CD14-positive monocyte (primary cell): Measurements from ENCODE around the gene CENPC. TPM values are rescaled to one million over a fixed set of nuclear protein-coding genes. Genes with fewer than 3 reads are reported as not detected.

Experiments
- DNase-seq, 3 donors: peaks; one replicate each; pipeline ENCODE4 v3.0.0-alpha.2; 2011 to 2022
- H2AFZ ChIP-seq: 2 replicates; pipeline ENCODE4 v1.6.0; 2012; ENCODE audit warnings: mild to moderate bottlenecking, low read depth, low read length, inconsistent platforms; ENCODE audit not compliant: insufficient read depth, poor library complexity, severe bottlenecking
- H3K27ac ChIP-seq, 2 donors: 1 replicate in 1 of 2; 2 replicates in 1 of 2; pipeline ENCODE4 v1.5.1; 2012 to 2013; ENCODE audit warnings: low read length in 2 of 2, control low read depth in 1 of 2, inconsistent platforms in 1 of 2, low read depth in 1 of 2, mild to moderate bottlenecking in 1 of 2
- H3K27me3 ChIP-seq, 2 donors: one replicate each; pipeline versions ENCODE4 v1.6.0 to v1.6.1; 2011 to 2013; ENCODE audit warnings: low read length in 2 of 2; ENCODE audit not compliant: control insufficient read depth in 2 of 2, insufficient read depth in 2 of 2
- H3K36me3 ChIP-seq, 2 donors: replicated peaks in 1 of 2; 1 replicate in 1 of 2; 2 replicates in 1 of 2; pipeline versions ENCODE4 v1.5.1 to v1.6.1; 2012 to 2013; ENCODE audit warnings: low read length in 2 of 2, control low read depth in 1 of 2, inconsistent platforms in 1 of 2, mild to moderate bottlenecking in 1 of 2; ENCODE audit not compliant: insufficient read depth in 2 of 2, control insufficient read depth in 1 of 2
- H3K4me1 ChIP-seq, 2 donors: 1 replicate in 1 of 2; 2 replicates in 1 of 2; pipeline versions ENCODE4 v1.5.1 to v1.6.1; 2012 to 2013; ENCODE audit warnings: low read length in 2 of 2, control low read depth in 1 of 2, inconsistent platforms in 1 of 2, mild to moderate bottlenecking in 1 of 2, moderate library complexity in 1 of 2; ENCODE audit not compliant: insufficient read depth in 2 of 2, control insufficient read depth in 1 of 2
- H3K4me2 ChIP-seq: replicated peaks from 2 replicates; pipeline ENCODE3; 2012; ENCODE audit warnings: low read length, moderate library complexity, mild to moderate bottlenecking; ENCODE audit not compliant: poor library complexity, severe bottlenecking; ENCODE audit errors: extremely low read depth
- H3K4me3 ChIP-seq, 3 experiments: fragments of 200-600 bp in 1 of 3; sonication (generic) in 1 of 3; replicated peaks in 1 of 3; 1 replicate in 2 of 3; 2 replicates in 1 of 3; pipeline ENCODE4 v1.5.1; 2011 to 2013; ENCODE audit warnings: low read length in 3 of 3, mild to moderate bottlenecking in 3 of 3, control low read depth in 2 of 3, low read depth in 2 of 3, inconsistent platforms in 1 of 3, moderate library complexity in 1 of 3
- H3K79me2 ChIP-seq: 2 replicates; pipeline ENCODE4 v1.6.0; 2012; ENCODE audit warnings: mild to moderate bottlenecking, control low read depth, inconsistent platforms, low read length, moderate library complexity; ENCODE audit not compliant: insufficient read depth
- H3K9ac ChIP-seq: 2 replicates; pipeline ENCODE4 v1.6.0; 2017; ENCODE audit warnings: low read length, mild to moderate bottlenecking; ENCODE audit not compliant: insufficient read depth, poor library complexity, severe bottlenecking
- H3K9me3 ChIP-seq, 2 donors: replicated peaks in 1 of 2; 1 replicate in 1 of 2; 2 replicates in 1 of 2; pipeline versions ENCODE4 v1.5.1 to v1.6.1; 2012 to 2013; ENCODE audit warnings: low read length in 2 of 2, control low read depth in 1 of 2; ENCODE audit not compliant: control insufficient read depth in 1 of 2, insufficient read depth in 1 of 2
- H4K20me1 ChIP-seq: 2 replicates; pipeline ENCODE4 v1.6.0; 2012; ENCODE audit warnings: mild to moderate bottlenecking, low read length, control low read depth, moderate library complexity; ENCODE audit not compliant: insufficient read depth
- H3K27ac Mint-ChIP-seq, 7 donors: one replicate each; pipeline ENCODE4 v1.8.0; 2020; ENCODE audit warnings: mild to moderate bottlenecking in 7 of 7, mixed read lengths in 7 of 7, moderate library complexity in 6 of 7, inconsistent platforms in 2 of 7
- H3K27me3 Mint-ChIP-seq, 3 donors: one replicate each; pipeline ENCODE4 v1.8.0; 2021 to 2022; ENCODE audit warnings: low read depth in 3 of 3, mild to moderate bottlenecking in 3 of 3, mixed read lengths in 3 of 3, moderate library complexity in 3 of 3, inconsistent platforms in 1 of 3
- H3K36me3 Mint-ChIP-seq, 2 donors: one replicate each; pipeline ENCODE4 v1.8.0; 2020; ENCODE audit warnings: mixed read lengths in 2 of 2, inconsistent platforms in 1 of 2, mild to moderate bottlenecking in 1 of 2
- H3K4me1 Mint-ChIP-seq: one replicate; pipeline ENCODE4 v1.8.0; 2020; ENCODE audit warnings: mild to moderate bottlenecking, mixed read lengths
- H3K4me3 Mint-ChIP-seq, 2 donors: one replicate each; pipeline ENCODE4 v1.8.0; 2020; ENCODE audit warnings: mild to moderate bottlenecking in 2 of 2, mixed read lengths in 2 of 2, moderate library complexity in 1 of 2
- H3K9me3 Mint-ChIP-seq, 7 donors: one replicate each; pipeline ENCODE4 v1.8.0; 2020 to 2022; ENCODE audit warnings: mixed read lengths in 7 of 7, mild to moderate bottlenecking in 6 of 7, moderate library complexity in 6 of 7, inconsistent platforms in 2 of 7
- WGBS: methylation state at CpG from one replicate; pipeline ENCODE4 v1.1.5; 2013; ENCODE audit warnings: missing lambda C conversion rate; ENCODE audit not compliant: insufficient coverage; 5-methylcytosine and 5-hydroxymethylcytosine counted together
- intact Hi-C, 2 donors: fragments of 100-400 bp; cut with micrococcal nuclease; formaldehyde crosslinking; loops; one replicate each; pipeline versions ENCODE4 v1.15.0 to v1.15.1; 2023
- polyA plus RNA-seq, 3 donors: library from polyadenylated mRNA; depleted of rRNA in 1 of 3; unstranded in 2 of 3; stranded (reverse) in 1 of 3; fragments of 300-500 nt in 2 of 3; fragments of >200 nt in 1 of 3; fragmentation: Illumina TruSeq in 2 of 3; gene quantifications; 1 replicate in 2 of 3; 2 replicates in 1 of 3; pipeline ENCODE4 v1.2.3, GENCODE V29; 2012 to 2021
- TF ChIP-seq, protein P1 (sequence below): fragments of 200-600 bp; IDR thresholded peaks from one replicate; pipeline ENCODE4 v1.8.0; 2022; ENCODE audit warnings: antibody characterized with exemption, mild to moderate bottlenecking

The CENPC gene
- polyA plus RNA-seq, 3 donors: 6.3 to 7.2 (median 6.7) TPM

DNA sequence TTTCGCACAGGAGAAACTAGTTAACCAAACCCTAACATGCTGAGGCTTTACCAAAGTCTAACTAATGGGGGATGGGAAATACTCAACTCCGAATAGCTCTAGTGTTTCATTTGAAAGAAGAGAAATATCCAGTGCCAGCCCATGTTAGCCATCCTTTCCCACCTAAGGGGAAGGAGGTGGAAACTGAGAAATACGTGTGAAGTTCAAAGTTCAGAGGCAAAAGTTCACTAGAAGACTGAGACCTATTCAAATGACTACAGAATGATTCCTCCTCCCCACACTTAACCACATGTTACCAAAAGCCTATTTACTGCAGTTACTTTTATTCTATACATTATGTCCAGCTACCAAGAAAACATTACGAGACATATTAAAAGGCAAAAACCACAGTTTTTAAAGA, 106.3 kb downstream of the CENPC start:
- Mint-ChIP-seq H3K9me3 (peaks cover 0 to 6% (median 3%) of the 10 kb centered on the region in 7 donors), H3K4me1 (peaks cover 8% of the 10 kb centered on the region), H3K4me3 (no peak overlapping the region), H3K36me3 (peaks cover 15 to 29% of the 10 kb centered on the region in 2 donors), H3K27ac (peak overlapping the region in 1 of 7 donors; percentile 38), H3K27me3 (peaks cover 0 to 2% (median 0%) of the 10 kb centered on the region in 3 donors)
- Histone ChIP-seq H3K36me3 (peaks cover 0 to 4% of the 10 kb centered on the region in 2 donors), H3K27ac (peak overlapping the region in 1 of 2 donors; percentile 60), H3K27me3 (no peaks in the 10 kb centered on the region), H3K9me3 (no peaks in the 10 kb centered on the region), H3K79me2 (no peaks in the 10 kb centered on the region), H4K20me1 (no peaks in the 10 kb centered on the region), H2AFZ (no peak overlapping the region), H3K9ac (no peak overlapping the region), H3K4me2 (no peak overlapping the region), H3K4me3 (no peak overlapping the region), H3K4me1 (peaks cover 7 to 8% of the 10 kb centered on the region in 2 donors)
- intact Hi-C loops: no loop called here
- no peak for DNase-seq
- TF ChIP-seq, protein P1, sequence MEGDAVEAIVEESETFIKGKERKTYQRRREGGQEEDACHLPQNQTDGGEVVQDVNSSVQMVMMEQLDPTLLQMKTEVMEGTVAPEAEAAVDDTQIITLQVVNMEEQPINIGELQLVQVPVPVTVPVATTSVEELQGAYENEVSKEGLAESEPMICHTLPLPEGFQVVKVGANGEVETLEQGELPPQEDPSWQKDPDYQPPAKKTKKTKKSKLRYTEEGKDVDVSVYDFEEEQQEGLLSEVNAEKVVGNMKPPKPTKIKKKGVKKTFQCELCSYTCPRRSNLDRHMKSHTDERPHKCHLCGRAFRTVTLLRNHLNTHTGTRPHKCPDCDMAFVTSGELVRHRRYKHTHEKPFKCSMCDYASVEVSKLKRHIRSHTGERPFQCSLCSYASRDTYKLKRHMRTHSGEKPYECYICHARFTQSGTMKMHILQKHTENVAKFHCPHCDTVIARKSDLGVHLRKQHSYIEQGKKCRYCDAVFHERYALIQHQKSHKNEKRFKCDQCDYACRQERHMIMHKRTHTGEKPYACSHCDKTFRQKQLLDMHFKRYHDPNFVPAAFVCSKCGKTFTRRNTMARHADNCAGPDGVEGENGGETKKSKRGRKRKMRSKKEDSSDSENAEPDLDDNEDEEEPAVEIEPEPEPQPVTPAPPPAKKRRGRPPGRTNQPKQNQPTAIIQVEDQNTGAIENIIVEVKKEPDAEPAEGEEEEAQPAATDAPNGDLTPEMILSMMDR: no peak
- WGBS: no CpG with 5 or more reads among the region's 4 CpGs

DNA sequence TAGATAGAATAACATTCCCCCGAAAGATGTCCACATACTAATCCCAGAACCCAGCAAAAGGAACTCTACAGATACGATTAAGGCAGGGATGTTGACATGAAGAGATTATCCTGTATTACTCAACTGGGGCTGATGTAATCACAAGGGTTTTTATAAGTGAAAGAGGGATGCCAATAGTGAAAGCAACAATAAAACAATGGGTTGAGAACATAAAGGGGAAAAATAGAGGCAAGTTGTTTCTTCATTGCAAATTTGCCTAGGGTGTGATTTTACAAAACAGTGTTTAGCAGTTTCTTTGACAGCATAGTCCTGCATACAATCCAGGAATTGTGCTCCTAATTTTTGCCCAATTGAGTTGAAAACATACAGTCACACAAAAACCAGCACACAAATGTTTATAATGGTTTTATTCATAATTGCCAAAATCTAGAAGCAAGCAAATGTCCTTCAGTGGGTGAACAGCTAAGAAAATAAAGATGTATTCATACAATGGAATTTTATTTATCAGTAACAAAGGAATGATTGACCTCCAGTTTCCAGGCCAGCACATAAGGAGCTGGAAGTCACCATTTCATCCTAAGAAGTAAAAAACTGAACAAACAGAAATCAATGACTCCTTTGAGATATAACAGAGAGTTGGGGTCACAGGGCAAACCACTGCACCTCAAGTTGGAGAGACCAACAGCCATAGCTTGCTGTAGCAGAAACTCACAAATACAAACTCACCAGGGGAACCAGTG, 107.2 kb downstream of the CENPC start:
- H4K20me1 ChIP-seq: no peaks in the 10 kb centered on the region
- H3K27ac ChIP-seq: peak overlapping the region in 1 of 2 donors; percentile 60
- TF ChIP-seq, protein P1: no peak
- Mint-ChIP-seq H3K27ac (peak overlapping the region in 2 of 7 donors; percentile 19 to 30), H3K9me3 (peaks cover 0 to 12% (median 3%) of the 10 kb centered on the region in 7 donors), H3K4me1 (peaks cover 8% of the 10 kb centered on the region), H3K4me3 (no peak overlapping the region), H3K36me3 (peaks cover 15 to 34% of the 10 kb centered on the region in 2 donors), H3K27me3 (peaks cover 0 to 2% (median 0%) of the 10 kb centered on the region in 3 donors)
- H3K79me2 ChIP-seq: no peaks in the 10 kb centered on the region
- no peaks in the 10 kb centered on the region for H3K27me3 ChIP-seq
- WGBS: no CpG with 5 or more reads among the region's 2 CpGs
- peaks cover 0 to 4% of the 10 kb centered on the region in 2 donors for H3K36me3 ChIP-seq
- peaks cover 7 to 8% of the 10 kb centered on the region in 2 donors for H3K4me1 ChIP-seq
- no peak overlapping the region for H3K4me3 ChIP-seq
- no peak overlapping the region for H2AFZ ChIP-seq
- no peak overlapping the region for H3K4me2 ChIP-seq
- no peaks in the 10 kb centered on the region for H3K9me3 ChIP-seq
- intact Hi-C loops: no loop called here
- no peak overlapping the region for H3K9ac ChIP-seq
- DNase-seq: peak; percentile 2 to 52 (median 2)
